ENCODE measurements around the gene FAM3C.
A peak's percentile ranks its signal among the peaks of the same experiment; 100 is the strongest.

FAM3C gene

GRCh38 chr7:121371883-121372282 lies 24.2 kb downstream of the FAM3C start:
- peaks cover 78% of the 10 kb centered on the region for H3K4me1 ChIP-seq (ENCODE audit: insufficient read depth, low read length, severe bottlenecking)

GRCh38 chr7:121371367-121371766 lies 24.7 kb downstream of the FAM3C start:
- Histone ChIP-seq H3K36me3 (ENCODE audit: insufficient read depth, low read length) (peaks cover 32% of the 10 kb centered on the region), H3F3A (ENCODE audit: insufficient read depth, low read length) (peaks cover 8% of the 10 kb centered on the region), H3K9me2 (ENCODE audit: low read depth, low read length) (no peaks in the 10 kb centered on the region), H3K27ac (ENCODE audit: low read depth, low read length, poor library complexity, severe bottlenecking) (peak overlapping the region; percentile 68), H3K79me2 (ENCODE audit: insufficient read depth, low read length) (no peaks in the 10 kb centered on the region), H3K4me3 (ENCODE audit: low read depth, low read length, poor library complexity, severe bottlenecking) (peak overlapping the region; percentile 2), H3K4me1 (ENCODE audit: insufficient read depth, low read length, severe bottlenecking) (peaks cover 74% of the 10 kb centered on the region), H2AFZ (ENCODE audit: low read length) (no peak overlapping the region), H4K20me1 (ENCODE audit: insufficient read depth, low read length) (no peaks in the 10 kb centered on the region), H3K9me3 (ENCODE audit: low read length) (no peaks in the 10 kb centered on the region), H3K27me3 (ENCODE audit: insufficient read depth, low read length) (no peaks in the 10 kb centered on the region), H3K4me2 (ENCODE audit: low read length) (peak overlapping the region; percentile 38), H3K9ac (ENCODE audit: low read length) (peak overlapping the region; percentile 18; the same call in 1 of the 2 replicates)
- TF ChIP-seq EZH2 (IDR thresholded peaks at IDR 0.05; ENCODE audit: borderline replicate concordance, low read length) (no peak), CTCF (IDR thresholded peaks at IDR 0.05; ENCODE audit: low read length) (no peak)

More at GRCh38 chr7:121371883-121372282, 24.2 kb downstream of the FAM3C start:
- Histone ChIP-seq H3K27me3 (ENCODE audit: insufficient read depth, low read length) (no peaks in the 10 kb centered on the region), H3K27ac (ENCODE audit: low read depth, low read length, poor library complexity, severe bottlenecking) (peak overlapping the region; percentile 68), H3K79me2 (ENCODE audit: insufficient read depth, low read length) (no peaks in the 10 kb centered on the region), H3K9me3 (ENCODE audit: low read length) (no peaks in the 10 kb centered on the region), H4K20me1 (ENCODE audit: insufficient read depth, low read length) (no peaks in the 10 kb centered on the region), H3K4me3 (ENCODE audit: low read depth, low read length, poor library complexity, severe bottlenecking) (no peak overlapping the region), H3K9me2 (ENCODE audit: low read depth, low read length) (no peaks in the 10 kb centered on the region), H2AFZ (ENCODE audit: low read length) (no peak overlapping the region), H3K4me2 (ENCODE audit: low read length) (peak overlapping the region; percentile 38; the same call in 1 of the 2 replicates), H3K36me3 (ENCODE audit: insufficient read depth, low read length) (peaks cover 33% of the 10 kb centered on the region), H3F3A (ENCODE audit: insufficient read depth, low read length) (peaks cover 8% of the 10 kb centered on the region), H3K9ac (ENCODE audit: low read length) (no peak overlapping the region; the same call in 1 of the 2 replicates)
- TF ChIP-seq EZH2 (IDR thresholded peaks at IDR 0.05; ENCODE audit: borderline replicate concordance, low read length) = no peak
- no peak for TF ChIP-seq CTCF (IDR thresholded peaks at IDR 0.05; ENCODE audit: low read length)

GRCh38 chr7:121369462-121369861 lies 26.6 kb downstream of the FAM3C start:
- Histone ChIP-seq H3K36me3 (ENCODE audit: insufficient read depth, low read length) (peaks cover 27% of the 10 kb centered on the region; the same call in 1 of the 2 replicates), H3F3A (ENCODE audit: insufficient read depth, low read length) (peaks cover 4% of the 10 kb centered on the region; the same call in 1 of the 2 replicates), H3K4me3 (ENCODE audit: low read depth, low read length, poor library complexity, severe bottlenecking) (no peak overlapping the region), H3K4me1 (ENCODE audit: insufficient read depth, low read length, severe bottlenecking) (peaks cover 60% of the 10 kb centered on the region), H2AFZ (ENCODE audit: low read length) (no peak overlapping the region), H3K79me2 (ENCODE audit: insufficient read depth, low read length) (no peaks in the 10 kb centered on the region), H3K9ac (ENCODE audit: low read length) (peak overlapping the region; percentile 1; the same call in 1 of the 2 replicates), H4K20me1 (ENCODE audit: insufficient read depth, low read length) (no peaks in the 10 kb centered on the region), H3K27me3 (ENCODE audit: insufficient read depth, low read length) (no peaks in the 10 kb centered on the region), H3K4me2 (ENCODE audit: low read length) (peak overlapping the region; percentile 47), H3K9me3 (ENCODE audit: low read length) (no peaks in the 10 kb centered on the region), H3K27ac (ENCODE audit: low read depth, low read length, poor library complexity, severe bottlenecking) (peak overlapping the region; percentile 68), H3K9me2 (ENCODE audit: low read depth, low read length) (no peaks in the 10 kb centered on the region)
- TF ChIP-seq EZH2 (IDR thresholded peaks at IDR 0.05; ENCODE audit: borderline replicate concordance, low read length) = no peak
- no peak for TF ChIP-seq CTCF (IDR thresholded peaks at IDR 0.05; ENCODE audit: low read length)

Measured in OCI-LY1 (cell line).